Ureter (tissue), 1 donor: ENCODE results near the gene SLC25A19. TPM values are rescaled to one million over a fixed set of nuclear protein-coding genes. Genes with fewer than 3 reads are reported as not detected.
"Not testable (repeated sequence)": the region's sequence is repeated elsewhere in the genome, so short reads cannot be mapped to it uniquely, and the experiment has no call there.

ENCODE experiments used
- DNase-seq: peaks from one replicate; pipeline ENCODE4 v3.0.0-alpha.2; 2020; ENCODE audit warnings: low spot score
- total RNA-seq: library from RNA; stranded (reverse); gene quantifications from one replicate; pipeline ENCODE4 v1.2.4, GENCODE V29; 2023
- donor health status: DM: yes; HTN: yes; CAD: no.

The SLC25A19 gene
- total RNA-seq, 1 donor from 2014 or later, result 8.8 TPM

- DNase-seq, result no peak
Observed at GRCh38 chr17:75267411-75268232, 21.6 kb downstream of the SLC25A19 start.

GRCh38 chr17:75267153-75267410 is 22.2 kb downstream of the SLC25A19 start:
- DNase-seq, result no peak

GRCh38 chr17:75266316-75267152 is 22.7 kb downstream of the SLC25A19 start:
- no peak for DNase-seq

DNA sequence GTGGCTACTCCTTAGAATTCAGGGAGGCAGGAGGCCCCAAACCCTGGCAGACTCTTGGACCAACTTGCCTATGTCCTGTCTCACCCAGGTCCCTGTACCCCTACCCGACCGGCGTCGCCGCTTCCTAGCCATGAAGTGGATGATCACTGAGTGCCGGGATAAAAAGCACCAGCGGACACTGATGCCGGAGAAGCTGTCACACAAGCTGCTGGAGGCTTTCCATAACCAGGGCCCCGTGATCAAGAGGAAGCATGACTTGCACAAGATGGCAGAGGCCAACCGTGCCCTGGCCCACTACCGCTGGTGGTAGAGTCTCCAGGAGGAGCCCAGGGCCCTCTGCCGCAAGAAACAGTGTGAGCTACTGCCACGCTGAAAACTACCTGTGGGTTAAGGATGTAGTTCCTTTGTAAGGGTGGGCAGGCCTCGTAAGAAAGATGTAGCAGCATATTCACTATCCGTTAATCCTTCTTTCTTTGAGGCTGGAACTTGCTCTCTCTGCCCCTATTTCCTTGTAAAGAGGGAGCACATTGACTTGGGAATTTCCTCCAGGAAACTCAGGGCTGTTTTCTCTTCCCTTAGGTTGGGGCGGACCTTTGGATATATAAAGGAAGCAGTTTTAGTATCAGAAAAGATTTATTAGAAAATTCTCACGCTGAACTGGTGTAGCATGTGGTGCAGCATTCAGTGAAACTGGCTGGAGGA is 23.5 kb downstream of the SLC25A19 start:
- DNase-seq, result no peak

DNA sequence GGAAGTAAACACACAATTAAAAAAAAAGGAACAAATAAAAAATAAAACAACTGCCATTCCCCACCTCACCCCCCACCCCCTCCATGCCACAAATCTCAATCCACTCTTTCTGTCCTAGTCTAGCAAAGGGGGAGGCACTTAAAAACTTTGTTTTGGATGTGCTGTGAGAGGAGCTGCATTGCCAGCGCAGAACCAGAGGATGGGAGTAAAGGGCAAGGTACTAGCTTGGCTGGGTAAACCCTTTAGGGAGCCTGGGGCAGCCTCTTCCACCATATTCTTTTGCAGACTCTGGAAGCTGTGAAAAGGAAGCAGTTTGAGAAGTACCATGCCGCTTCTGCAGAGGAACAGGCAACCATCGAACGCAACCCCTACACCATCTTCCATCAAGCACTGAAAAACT is 26.2 kb downstream of the SLC25A19 start:
- DNase-seq, result no peak

- DNase-seq, result no peak
Observed at GRCh38 chr17:75262112-75262606, 27.1 kb downstream of the SLC25A19 start.

DNA sequence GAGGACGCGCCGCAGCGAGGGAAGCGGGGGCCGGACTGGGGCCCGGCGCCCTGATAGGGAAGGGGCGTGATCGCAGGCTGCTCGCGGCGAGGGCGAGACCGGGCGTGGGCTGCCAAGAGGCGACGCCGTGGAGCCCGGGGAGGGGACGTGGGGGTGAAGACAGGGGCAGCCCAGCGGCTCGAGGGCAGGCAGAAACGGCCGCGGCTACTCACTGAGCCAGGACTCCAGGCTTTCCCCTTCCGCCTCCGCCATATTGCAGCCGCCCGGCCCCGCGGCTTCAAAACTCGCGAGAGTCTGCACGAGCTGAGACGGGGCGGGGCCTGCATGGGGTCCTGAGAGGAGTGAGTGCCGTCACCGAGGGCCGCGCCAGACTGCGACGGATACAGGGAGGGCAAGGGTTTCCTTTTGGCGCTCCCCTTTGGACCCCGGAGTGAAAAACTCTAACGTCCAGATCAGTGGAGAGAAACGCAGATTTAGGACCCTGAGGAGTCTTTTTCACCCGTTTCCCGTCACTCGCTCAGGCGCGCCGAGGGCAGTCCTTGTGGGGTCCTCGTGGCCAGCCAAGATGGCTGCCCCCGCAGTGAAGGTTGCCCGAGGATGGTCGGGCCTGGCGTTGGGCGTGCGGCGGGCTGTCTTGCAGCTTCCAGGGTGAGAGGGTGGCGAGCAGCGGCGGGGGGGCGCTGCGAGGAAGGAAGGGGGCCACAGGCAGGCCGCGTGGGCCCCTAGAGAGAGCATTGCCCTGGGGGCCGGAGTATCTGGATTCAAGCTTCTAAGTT is 27.7 kb downstream of the SLC25A19 start, which contains the start of the genes GGA3 and MRPS7:
GGA3 (minus strand) TSS at position 271 of the 776 bp plus-strand sequence; CDS start at position 252, 19 bp downstream.
MRPS7 (plus strand) TSS at position 544 of the 776 bp plus-strand sequence; CDS start at position 566, 22 bp downstream.
- peak; percentile 95 for DNase-seq

DNA sequence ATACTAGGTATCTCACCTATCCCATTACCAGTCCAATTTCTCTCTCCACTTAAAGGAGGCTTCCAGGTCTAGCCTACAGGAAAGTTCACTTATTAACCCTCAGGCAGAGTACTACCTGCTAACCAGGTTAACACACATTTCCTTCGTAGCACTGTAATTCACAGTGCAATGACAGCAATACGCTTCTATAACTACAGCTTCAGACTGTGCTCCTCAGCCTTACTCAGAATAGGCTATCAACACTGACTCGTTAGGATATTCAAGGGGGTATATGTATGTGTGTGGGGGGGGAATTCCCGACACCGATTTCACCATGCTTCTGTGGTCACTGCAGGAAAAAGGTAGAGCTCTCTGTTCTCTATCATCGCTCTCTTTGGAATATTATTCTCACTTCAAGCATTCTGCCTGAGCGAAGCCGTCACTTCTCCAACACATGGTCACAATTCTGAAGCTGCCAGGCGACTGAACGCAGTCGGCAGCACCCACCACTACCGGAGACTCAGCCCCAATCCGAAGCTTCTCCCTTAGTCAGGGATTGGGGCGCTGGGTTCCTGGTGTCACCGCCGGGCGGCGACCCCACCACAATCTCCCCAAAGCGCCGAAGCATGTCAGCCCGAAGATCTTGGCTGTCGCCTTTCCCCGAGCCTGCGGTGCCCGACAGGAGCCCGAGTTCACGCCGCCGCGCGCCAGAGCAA is 28.4 kb downstream of the SLC25A19 start:
- no peak for DNase-seq

DNA sequence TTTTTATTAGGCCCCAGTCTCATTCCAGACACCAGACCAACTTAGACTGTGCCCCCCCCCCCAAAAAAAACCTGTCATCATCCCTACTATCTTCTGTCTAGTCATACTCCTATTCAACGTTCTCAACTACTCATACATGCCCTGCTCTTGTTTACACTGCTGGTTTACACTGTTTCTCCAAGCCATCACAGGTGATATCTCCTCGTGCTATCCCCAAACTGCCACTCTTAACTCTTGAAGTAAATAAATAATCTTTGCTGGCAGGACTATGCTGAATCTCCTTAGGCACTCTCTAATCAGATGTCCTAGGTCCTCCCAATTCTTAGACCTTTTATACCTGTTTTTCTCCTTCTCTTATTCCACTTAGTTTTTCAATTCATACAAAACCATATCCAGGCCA is 32.0 kb downstream of the SLC25A19 start:
- not testable (repeated sequence) for DNase-seq

DNA sequence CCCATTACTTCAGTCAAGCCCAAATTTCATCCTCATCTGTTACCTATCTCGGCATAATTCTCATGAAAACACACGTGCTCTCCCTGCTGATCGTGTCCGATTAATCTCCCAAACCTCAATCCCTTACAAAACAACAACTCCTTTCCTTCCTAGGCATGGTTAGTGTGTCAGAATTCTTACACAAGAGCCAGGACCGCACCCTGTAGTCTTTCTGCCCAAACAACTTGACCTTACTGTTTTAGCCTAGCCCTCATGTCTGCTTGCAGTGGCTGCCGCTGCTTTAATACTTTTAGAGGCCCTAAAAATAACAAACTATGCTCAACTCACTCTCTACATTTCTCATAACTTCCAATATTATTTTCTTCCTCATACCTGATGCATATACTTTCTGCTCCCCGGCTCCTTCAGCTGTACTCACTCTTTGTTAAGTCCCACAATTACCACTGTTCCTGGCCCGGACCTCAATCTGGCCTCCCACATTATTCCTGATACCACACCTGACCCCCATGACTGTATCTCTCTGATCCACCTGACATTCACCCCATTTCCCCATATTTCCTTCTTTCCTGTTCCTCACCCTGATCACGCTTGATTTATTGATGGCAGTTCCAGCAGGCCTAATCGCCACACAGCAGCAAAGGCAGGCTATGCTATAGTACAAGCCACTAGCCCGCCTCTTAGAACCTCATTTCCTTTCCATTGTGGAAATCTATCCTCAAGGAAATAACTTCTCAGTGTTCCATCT is 33.1 kb downstream of the SLC25A19 start:
- not testable (repeated sequence) for DNase-seq

GRCh38 chr17:75252039-75252816 is 37.0 kb downstream of the SLC25A19 start:
- no peak for DNase-seq

DNA sequence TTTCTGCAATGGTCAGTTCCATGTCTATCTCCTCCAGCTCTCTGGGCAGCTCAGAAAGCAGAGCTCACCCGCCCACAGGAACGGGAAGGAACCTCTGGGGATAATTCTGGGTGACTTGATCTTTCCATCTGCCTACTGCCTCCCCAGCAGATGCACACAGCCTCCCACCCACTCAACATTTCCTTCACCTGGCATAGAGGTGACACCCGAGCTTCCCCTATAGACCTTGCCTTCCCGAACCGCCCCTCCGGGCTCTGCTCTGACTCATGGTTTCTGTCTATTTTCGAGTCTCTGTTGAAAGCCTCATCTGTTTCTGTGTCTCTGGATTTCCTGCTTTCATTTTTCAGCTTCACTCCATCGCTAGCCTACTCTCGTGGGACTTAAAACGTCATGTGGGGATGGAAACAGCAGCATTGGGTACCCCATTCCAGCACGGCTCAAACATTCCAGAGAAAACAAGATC is 39.2 kb downstream of the SLC25A19 start:
- no peak for DNase-seq

- no peak for DNase-seq
Observed at GRCh38 chr17:75249564-75249963, 39.7 kb downstream of the SLC25A19 start.

GRCh38 chr17:75246404-75246803 is 42.8 kb downstream of the SLC25A19 start:
- no peak for DNase-seq

DNA sequence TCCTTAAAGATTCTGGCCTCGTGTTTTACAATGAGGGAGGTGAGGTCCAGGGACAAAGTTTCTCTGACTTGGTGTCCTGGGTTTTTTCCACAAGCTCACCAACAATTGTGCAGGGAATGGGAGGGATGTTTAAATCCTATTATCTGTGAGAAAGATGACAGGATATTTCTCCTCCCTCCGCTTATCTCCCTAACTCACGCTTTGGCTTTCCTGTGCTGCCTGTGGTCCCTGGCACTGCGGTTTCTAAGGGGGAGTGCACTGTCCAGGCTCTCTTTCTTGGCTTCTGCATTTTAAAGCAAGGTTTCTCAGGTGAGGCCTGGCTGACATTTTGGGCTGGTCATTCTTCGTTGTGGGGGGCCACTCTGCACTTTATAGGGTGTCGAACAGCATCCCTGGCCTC is 44.2 kb downstream of the SLC25A19 start:
- DNase-seq, result no peak

DNA sequence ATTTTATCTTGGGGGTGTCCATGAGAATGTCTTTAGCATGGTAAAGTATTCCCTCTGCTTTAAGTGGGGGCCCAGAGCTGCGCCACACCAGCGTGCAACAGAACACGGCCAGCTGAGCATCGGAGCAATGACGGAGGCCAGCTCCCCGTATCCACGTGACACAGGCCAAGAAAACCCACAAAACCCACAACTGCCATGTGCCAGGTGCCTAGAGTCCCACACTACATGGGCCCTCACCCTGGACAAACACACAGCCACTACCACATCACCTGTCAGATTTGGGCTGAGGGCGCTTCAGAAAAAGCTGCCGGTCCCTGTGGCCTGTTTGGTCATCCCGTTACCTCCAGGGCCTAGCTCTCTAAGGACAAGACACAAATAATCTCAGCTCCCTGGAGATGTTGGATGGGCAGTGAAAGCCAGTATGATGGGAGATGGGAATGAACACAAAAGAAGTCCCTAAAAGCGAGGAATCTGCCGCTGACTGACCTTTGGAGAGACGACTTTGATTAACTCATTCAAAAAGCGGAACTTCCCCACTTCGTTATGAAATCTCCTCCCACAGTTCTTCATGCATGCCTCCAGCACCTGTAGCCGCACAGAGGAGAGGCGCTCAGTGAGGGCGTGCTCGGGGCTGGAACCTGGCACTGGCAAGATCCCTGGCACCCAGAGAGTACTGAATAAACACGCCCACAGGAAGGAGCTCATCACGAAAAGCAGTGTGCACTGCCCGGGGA is 44.9 kb downstream of the SLC25A19 start:
- DNase-seq, result no peak

DNA sequence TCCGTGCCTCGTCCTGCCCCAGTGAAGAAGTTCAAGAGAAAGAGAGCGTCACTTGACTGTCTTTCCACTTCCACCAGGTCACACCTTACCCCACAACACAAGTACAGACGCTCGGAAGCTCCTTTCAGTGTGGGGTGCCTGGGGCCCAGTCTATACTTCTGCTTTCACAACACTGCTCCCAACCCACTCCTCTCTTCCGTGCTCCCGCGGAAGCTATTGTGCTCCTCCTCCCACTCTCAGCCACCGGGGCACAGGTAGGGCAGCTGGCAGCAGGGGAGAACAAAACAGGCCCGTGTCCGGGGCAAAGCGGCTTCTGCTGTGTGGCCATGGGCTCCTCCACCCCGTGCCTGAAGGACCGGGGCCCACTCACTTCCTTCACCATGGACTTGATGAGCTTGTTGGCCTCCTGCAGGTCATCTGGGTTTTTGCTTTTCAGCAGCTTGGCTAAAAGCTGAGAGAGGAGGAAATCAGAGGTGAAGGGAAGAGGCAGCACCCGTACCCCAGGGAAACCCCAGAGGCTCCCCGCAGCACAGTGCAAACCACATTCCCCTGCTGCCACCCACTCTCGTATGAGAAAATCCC is 46.7 kb downstream of the SLC25A19 start:
- no peak for DNase-seq

DNA sequence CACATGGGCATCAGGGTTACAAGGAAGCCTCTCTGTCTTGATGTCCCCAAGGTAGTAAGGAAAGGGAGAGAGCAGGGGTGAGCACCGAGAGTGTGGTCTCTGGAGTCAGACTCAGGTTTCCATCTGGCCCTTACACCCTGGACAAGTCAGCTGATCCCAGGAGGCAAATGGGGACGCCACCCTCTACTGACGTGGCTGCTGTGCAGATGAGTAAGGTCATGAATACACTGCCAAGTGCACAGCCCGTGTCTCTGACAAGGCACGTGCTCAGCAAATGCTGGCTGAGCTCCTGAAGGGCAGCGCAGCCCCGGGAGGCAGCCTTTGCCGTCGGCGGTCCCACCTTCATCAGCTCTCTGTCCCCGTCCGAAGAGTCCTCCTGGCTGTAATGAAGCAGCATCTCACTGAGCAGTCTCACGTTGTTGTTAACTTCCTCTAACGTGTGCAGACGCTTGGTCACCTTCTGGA is 47.2 kb downstream of the SLC25A19 start:
- DNase-seq, result no peak
